Upper lobe of left lung (tissue), 6 donors: ENCODE data around the gene ANXA10. TPM values are rescaled to one million over a fixed set of nuclear protein-coding genes. Genes with fewer than 3 reads are reported as not detected.

Experiments
- ATAC-seq, 2 donors: fragments of 200-7000 bp; cut with Tn5 transposase; one replicate each; pipeline ENCODE4 v1.9.1; 2022; ENCODE audit warnings: mild to moderate bottlenecking in 2 of 2, moderate library complexity in 2 of 2; ENCODE audit not compliant: low FRiP score in 2 of 2
- DNase-seq, 2 donors: peaks; one replicate each; pipeline ENCODE4 v3.0.0-alpha.2; 2019 to 2020
- H3K27ac ChIP-seq, 4 donors: fragments of 200-600 bp; sonication (generic); one replicate each; pipeline ENCODE4 v1.5.1; 2016 to 2019
- H3K27me3 ChIP-seq, 4 donors: fragments of 200-600 bp; sonication (generic); one replicate each; pipeline ENCODE4 v1.5.1; 2017 to 2019
- H3K36me3 ChIP-seq, 4 donors: fragments of 200-600 bp; sonication (generic); one replicate each; pipeline ENCODE4 v1.5.1; 2016 to 2019
- H3K4me1 ChIP-seq, 4 donors: fragments of 200-600 bp; sonication (generic); one replicate each; pipeline ENCODE4 v1.5.1; 2018 to 2019
- H3K4me3 ChIP-seq, 4 donors: fragments of 200-600 bp; sonication (generic); one replicate each; pipeline ENCODE4 v1.5.1; 2017 to 2019; ENCODE audit warnings: mild to moderate bottlenecking in 2 of 4, moderate library complexity in 1 of 4
- H3K9me3 ChIP-seq, 4 donors: fragments of 200-600 bp; sonication (generic); one replicate each; pipeline ENCODE4 v1.5.1; 2018 to 2019
- CTCF ChIP-seq, 6 experiments: fragments of 450-650 bp in 4 of 6; fragments of 200-600 bp in 2 of 6; sonication (generic) in 2 of 6; IDR thresholded peaks; one replicate each; pipeline ENCODE4 v1.5.1; 2016 to 2019; ENCODE audit warnings: antibody characterized with exemption in 6 of 6
- EP300 ChIP-seq, 4 donors: sonication (generic); formaldehyde crosslinking; IDR thresholded peaks; one replicate each; pipeline ENCODE4 v1.5.1; 2017; ENCODE audit warnings: antibody characterized with exemption in 4 of 4, control low read depth in 2 of 4
- POLR2A ChIP-seq, 4 donors: fragments of 450-650 bp; IDR thresholded peaks; one replicate each; pipeline ENCODE4 v1.5.1; 2016 to 2017; ENCODE audit warnings: antibody characterized with exemption in 4 of 4, mild to moderate bottlenecking in 2 of 4
- POLR2AphosphoS5 ChIP-seq, 2 donors: sonication (generic); formaldehyde crosslinking; IDR thresholded peaks; one replicate each; pipeline ENCODE4 v1.5.1; 2017; ENCODE audit warnings: antibody characterized with exemption in 2 of 2
- WGBS, 2 donors: methylation state at CpG; one replicate each; pipeline ENCODE4 v1.1.5; 2017 to 2018; 5-methylcytosine and 5-hydroxymethylcytosine counted together
- total RNA-seq, 6 donors: library from RNA; depleted of rRNA in 4 of 6; stranded (reverse); fragments of >200 nt in 4 of 6; gene quantifications; one replicate each; pipeline versions ENCODE4 v1.1.0 to v1.2.1, GENCODE V29; 2016 to 2021
- donor health status: DM: no; HTN: no; CAD: no; lungs with moderate emphysema.
- donor health status: DM: no; HTN: yes; CAD: no; lungs with severe emphysema.

Gene ANXA10
- total RNA-seq, 6 donors from 2014 or later = not detected

GRCh38 chr4:168076989-168077725, 15.2 kb upstream of the ANXA10 start:
- Histone ChIP-seq H3K36me3 (no peaks in the 10 kb centered on the region), H3K4me3 (no peak overlapping the region), H3K4me1 (no peaks in the 10 kb centered on the region), H3K9me3 (no peaks in the 10 kb centered on the region), H3K27me3 (no peaks in the 10 kb centered on the region), H3K27ac (no peak overlapping the region)
- ATAC-seq = peak in 1 of 2 donors; percentile 67
- WGBS, 2 donors = 12 to 20% methylated on average over 2 of the region's 2 CpGs
- peak in 5 of 6 experiments; percentile 48 to 62 (median 59) for TF ChIP-seq CTCF (IDR thresholded peaks at IDR 0.05)
- TF ChIP-seq POLR2AphosphoS5 (IDR thresholded peaks at IDR 0.05) = no peak
- DNase-seq = peak in 1 of 2 donors; percentile 31

GRCh38 chr4:168077726-168078239, 14.6 kb upstream of the ANXA10 start:
- Histone ChIP-seq H3K27ac (no peak overlapping the region), H3K4me1 (no peaks in the 10 kb centered on the region), H3K4me3 (no peak overlapping the region), H3K27me3 (no peaks in the 10 kb centered on the region), H3K36me3 (no peaks in the 10 kb centered on the region), H3K9me3 (no peaks in the 10 kb centered on the region)
- DNase-seq (no peak), ATAC-seq (no peak)
- 78 to 83% methylated on average over 5 of the region's 5 CpGs for WGBS, 2 donors
- no peak for TF ChIP-seq POLR2A (IDR thresholded peaks at IDR 0.05)
- TF ChIP-seq CTCF (IDR thresholded peaks at IDR 0.05) = no peak
- TF ChIP-seq POLR2AphosphoS5 (IDR thresholded peaks at IDR 0.05) = no peak
- TF ChIP-seq EP300 (IDR thresholded peaks at IDR 0.05) = no peak

- no peak for TF ChIP-seq POLR2A (IDR thresholded peaks at IDR 0.05)
- no peak for TF ChIP-seq EP300 (IDR thresholded peaks at IDR 0.05)
- no peak for TF ChIP-seq CTCF (IDR thresholded peaks at IDR 0.05)
- TF ChIP-seq POLR2AphosphoS5 (IDR thresholded peaks at IDR 0.05) = no peak
- no peak for DNase-seq
- Histone ChIP-seq H3K27ac (no peak overlapping the region), H3K9me3 (peaks cover 0 to 4% (median 1%) of the 10 kb centered on the region in 4 donors), H3K4me1 (no peaks in the 10 kb centered on the region), H3K36me3 (no peaks in the 10 kb centered on the region), H3K27me3 (no peaks in the 10 kb centered on the region), H3K4me3 (no peak overlapping the region)
- 65 to 68% methylated on average over 5 of the region's 5 CpGs for WGBS, 2 donors
- no peak for ATAC-seq
Observed at GRCh38 chr4:168082379-168082778, 10.0 kb upstream of the ANXA10 start.

- H3K9me3 ChIP-seq = no peaks in the 10 kb centered on the region
- no peak overlapping the region for H3K27ac ChIP-seq
- H3K4me3 ChIP-seq = no peak overlapping the region
- H3K27me3 ChIP-seq = no peaks in the 10 kb centered on the region
- no peaks in the 10 kb centered on the region for H3K36me3 ChIP-seq
- H3K4me1 ChIP-seq = no peaks in the 10 kb centered on the region
- ATAC-seq = no peak
- no peak for DNase-seq
- WGBS, 2 donors = 74 to 77% methylated on average over 2 of the region's 2 CpGs
- TF ChIP-seq EP300 (IDR thresholded peaks at IDR 0.05) (no peak), CTCF (IDR thresholded peaks at IDR 0.05) (no peak), POLR2AphosphoS5 (IDR thresholded peaks at IDR 0.05) (no peak)
Observed at GRCh38 chr4:168095776-168096406, 3.6 kb downstream of the ANXA10 start.
